Measurements from ENCODE around the gene ALK.

Gene ALK

DNA sequence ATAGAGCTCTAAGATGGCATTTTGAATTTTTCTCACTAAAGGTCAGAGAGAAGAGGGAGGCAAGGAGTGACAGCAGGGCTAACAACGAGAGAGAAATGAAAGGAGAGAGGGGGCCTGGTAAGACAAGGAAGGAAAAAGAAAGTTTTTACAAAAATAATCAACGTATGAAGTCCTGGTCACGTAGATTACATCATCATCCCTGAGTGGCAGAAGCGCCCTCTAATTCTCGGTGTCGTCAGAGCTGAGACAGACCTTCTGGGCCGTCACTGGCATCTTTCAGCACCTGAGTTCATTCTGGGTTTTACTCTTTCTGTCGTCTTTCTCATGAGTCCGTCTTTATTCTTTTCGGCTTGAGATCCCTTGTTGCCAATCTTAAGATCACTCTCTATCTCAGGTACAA is 329.8 kb downstream of the ALK start:
- Histone ChIP-seq H4K20me1 (ENCODE audit: insufficient read depth, low read length) (no peaks in the 10 kb centered on the region), H3K4me3 (ENCODE audit: low read depth, low read length, poor library complexity, severe bottlenecking) (no peak overlapping the region), H3K27me3 (ENCODE audit: insufficient read depth, low read length) (no peaks in the 10 kb centered on the region), H3K79me2 (ENCODE audit: insufficient read depth, low read length) (no peaks in the 10 kb centered on the region), H3K36me3 (ENCODE audit: insufficient read depth, low read length) (no peaks in the 10 kb centered on the region), H3F3A (ENCODE audit: insufficient read depth, low read length) (no peaks in the 10 kb centered on the region), H3K4me2 (ENCODE audit: low read length) (no peak overlapping the region), H3K9ac (ENCODE audit: low read length) (no peak overlapping the region), H3K4me1 (ENCODE audit: insufficient read depth, low read length, severe bottlenecking) (no peaks in the 10 kb centered on the region), H3K9me3 (ENCODE audit: low read length) (no peaks in the 10 kb centered on the region), H2AFZ (ENCODE audit: low read length) (no peak overlapping the region), H3K27ac (ENCODE audit: low read depth, low read length, poor library complexity, severe bottlenecking) (no peak overlapping the region), H3K9me2 (ENCODE audit: low read depth, low read length) (no peaks in the 10 kb centered on the region)
- TF ChIP-seq EZH2 (IDR thresholded peaks at IDR 0.05; ENCODE audit: borderline replicate concordance, low read length) = no peak
- TF ChIP-seq, protein P1, sequence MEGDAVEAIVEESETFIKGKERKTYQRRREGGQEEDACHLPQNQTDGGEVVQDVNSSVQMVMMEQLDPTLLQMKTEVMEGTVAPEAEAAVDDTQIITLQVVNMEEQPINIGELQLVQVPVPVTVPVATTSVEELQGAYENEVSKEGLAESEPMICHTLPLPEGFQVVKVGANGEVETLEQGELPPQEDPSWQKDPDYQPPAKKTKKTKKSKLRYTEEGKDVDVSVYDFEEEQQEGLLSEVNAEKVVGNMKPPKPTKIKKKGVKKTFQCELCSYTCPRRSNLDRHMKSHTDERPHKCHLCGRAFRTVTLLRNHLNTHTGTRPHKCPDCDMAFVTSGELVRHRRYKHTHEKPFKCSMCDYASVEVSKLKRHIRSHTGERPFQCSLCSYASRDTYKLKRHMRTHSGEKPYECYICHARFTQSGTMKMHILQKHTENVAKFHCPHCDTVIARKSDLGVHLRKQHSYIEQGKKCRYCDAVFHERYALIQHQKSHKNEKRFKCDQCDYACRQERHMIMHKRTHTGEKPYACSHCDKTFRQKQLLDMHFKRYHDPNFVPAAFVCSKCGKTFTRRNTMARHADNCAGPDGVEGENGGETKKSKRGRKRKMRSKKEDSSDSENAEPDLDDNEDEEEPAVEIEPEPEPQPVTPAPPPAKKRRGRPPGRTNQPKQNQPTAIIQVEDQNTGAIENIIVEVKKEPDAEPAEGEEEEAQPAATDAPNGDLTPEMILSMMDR (IDR thresholded peaks at IDR 0.05; ENCODE audit: low read length) = no peak

DNA sequence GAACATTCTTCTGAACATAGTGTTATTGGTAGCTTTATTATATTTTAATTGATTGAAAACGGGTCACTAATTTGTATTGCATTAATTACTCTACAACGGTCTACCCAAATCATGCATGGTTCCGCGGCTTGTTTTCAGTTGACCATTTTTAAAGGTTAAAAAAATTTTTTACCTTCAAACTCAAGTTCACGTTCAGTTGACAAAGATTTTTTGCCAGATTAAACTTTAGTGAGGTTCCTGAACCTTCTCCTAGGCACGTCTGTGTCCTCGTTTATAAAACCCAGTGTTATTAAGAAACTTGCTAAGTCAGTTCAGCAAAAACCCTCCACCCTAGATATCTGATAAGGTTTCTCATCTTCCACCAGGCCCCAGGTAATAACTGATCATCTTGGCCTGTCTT is 331.2 kb downstream of the ALK start:
- Histone ChIP-seq H2AFZ (ENCODE audit: low read length) (no peak overlapping the region), H3K36me3 (ENCODE audit: insufficient read depth, low read length) (no peaks in the 10 kb centered on the region), H3F3A (ENCODE audit: insufficient read depth, low read length) (no peaks in the 10 kb centered on the region), H4K20me1 (ENCODE audit: insufficient read depth, low read length) (no peaks in the 10 kb centered on the region), H3K27me3 (ENCODE audit: insufficient read depth, low read length) (no peaks in the 10 kb centered on the region), H3K9me2 (ENCODE audit: low read depth, low read length) (no peaks in the 10 kb centered on the region), H3K9ac (ENCODE audit: low read length) (no peak overlapping the region), H3K4me1 (ENCODE audit: insufficient read depth, low read length, severe bottlenecking) (no peaks in the 10 kb centered on the region), H3K4me2 (ENCODE audit: low read length) (no peak overlapping the region), H3K27ac (ENCODE audit: low read depth, low read length, poor library complexity, severe bottlenecking) (no peak overlapping the region), H3K4me3 (ENCODE audit: low read depth, low read length, poor library complexity, severe bottlenecking) (no peak overlapping the region), H3K79me2 (ENCODE audit: insufficient read depth, low read length) (no peaks in the 10 kb centered on the region), H3K9me3 (ENCODE audit: low read length) (no peaks in the 10 kb centered on the region)
- TF ChIP-seq EZH2 (IDR thresholded peaks at IDR 0.05; ENCODE audit: borderline replicate concordance, low read length) = no peak
- TF ChIP-seq, protein P1 (IDR thresholded peaks at IDR 0.05; ENCODE audit: low read length) = no peak

DNA sequence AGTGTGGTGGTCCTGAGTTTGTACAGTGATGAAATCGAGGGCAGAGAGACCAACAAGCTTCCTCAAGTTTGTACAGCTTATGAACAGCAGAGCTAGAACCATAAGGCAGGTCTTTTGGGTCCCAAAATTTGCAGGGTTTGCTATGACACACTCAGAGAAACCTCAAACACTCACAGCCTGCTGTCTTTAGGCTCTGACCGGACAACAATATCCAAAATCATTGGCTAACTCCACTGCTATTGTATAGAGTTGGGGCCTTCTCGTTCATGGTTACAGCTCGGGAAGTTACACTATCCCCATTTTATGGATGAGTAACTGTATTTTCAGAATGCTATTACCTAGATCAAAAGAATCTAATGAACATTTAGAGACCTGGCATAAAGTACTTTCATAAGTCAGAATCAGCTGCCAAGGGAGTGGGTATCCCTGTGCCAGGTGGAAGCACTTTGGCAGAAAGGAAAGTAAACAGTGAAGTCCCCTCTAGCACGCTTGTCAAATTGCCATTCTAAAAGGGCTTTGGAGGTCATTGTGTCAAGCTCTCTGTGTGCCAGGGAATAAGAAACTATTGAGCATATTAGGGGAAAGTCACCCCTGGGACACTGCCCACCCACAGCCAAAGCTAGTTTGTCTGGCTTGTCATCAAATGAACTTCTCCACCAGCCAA is 331.8 kb downstream of the ALK start:
- H3K36me3 ChIP-seq (ENCODE audit: insufficient read depth, low read length) = no peaks in the 10 kb centered on the region
- H4K20me1 ChIP-seq (ENCODE audit: insufficient read depth, low read length) = no peaks in the 10 kb centered on the region
- no peaks in the 10 kb centered on the region for H3F3A ChIP-seq (ENCODE audit: insufficient read depth, low read length)
- no peak overlapping the region for H3K4me3 ChIP-seq (ENCODE audit: low read depth, low read length, poor library complexity, severe bottlenecking)
- no peak for TF ChIP-seq EZH2 (IDR thresholded peaks at IDR 0.05; ENCODE audit: borderline replicate concordance, low read length)
- TF ChIP-seq, protein P1 (IDR thresholded peaks at IDR 0.05; ENCODE audit: low read length) = no peak
- H3K4me2 ChIP-seq (ENCODE audit: low read length) = no peak overlapping the region
- H3K9ac ChIP-seq (ENCODE audit: low read length) = no peak overlapping the region
- H3K27me3 ChIP-seq (ENCODE audit: insufficient read depth, low read length) = no peaks in the 10 kb centered on the region
- no peaks in the 10 kb centered on the region for H3K9me2 ChIP-seq (ENCODE audit: low read depth, low read length)
- no peak overlapping the region for H2AFZ ChIP-seq (ENCODE audit: low read length)
- no peaks in the 10 kb centered on the region for H3K9me3 ChIP-seq (ENCODE audit: low read length)
- no peaks in the 10 kb centered on the region for H3K4me1 ChIP-seq (ENCODE audit: insufficient read depth, low read length, severe bottlenecking)
- no peak overlapping the region for H3K27ac ChIP-seq (ENCODE audit: low read depth, low read length, poor library complexity, severe bottlenecking)
- no peaks in the 10 kb centered on the region for H3K79me2 ChIP-seq (ENCODE audit: insufficient read depth, low read length)
